ENCODE results near the gene MLH3.

The MLH3 gene

GRCh38 chr14:74983343-74983742 lies 67.9 kb downstream of the MLH3 start:
- DNase-seq (ENCODE audit: low read depth): no peak

GRCh38 chr14:74982661-74983060 lies 68.6 kb downstream of the MLH3 start:
- DNase-seq (ENCODE audit: low read depth): no peak

- DNase-seq (ENCODE audit: low read depth): no peak
Observed at GRCh38 chr14:74981833-74982232, 69.4 kb downstream of the MLH3 start.

GRCh38 chr14:74981462-74981782 lies 69.8 kb downstream of the MLH3 start:
- no peak for DNase-seq (ENCODE audit: low read depth)

GRCh38 chr14:74980731-74981461 lies 70.4 kb downstream of the MLH3 start:
- DNase-seq (ENCODE audit: low read depth): no peak

- no peak for DNase-seq (ENCODE audit: low read depth)
Observed at GRCh38 chr14:74980398-74980730, 70.9 kb downstream of the MLH3 start.

GRCh38 chr14:74979442-74980397 lies 71.5 kb downstream of the MLH3 start:
- no peak for DNase-seq (ENCODE audit: low read depth)

GRCh38 chr14:74979029-74979428 lies 72.2 kb downstream of the MLH3 start:
- DNase-seq (ENCODE audit: low read depth): no peak

GRCh38 chr14:74978416-74978947 lies 72.8 kb downstream of the MLH3 start:
- no peak for DNase-seq (ENCODE audit: low read depth)

GRCh38 chr14:74977901-74978385 lies 73.3 kb downstream of the MLH3 start:
- DNase-seq (ENCODE audit: low read depth): no peak

GRCh38 chr14:74977164-74977900 lies 73.9 kb downstream of the MLH3 start:
- no peak for DNase-seq (ENCODE audit: low read depth)

GRCh38 chr14:74976264-74977113 lies 74.8 kb downstream of the MLH3 start:
- DNase-seq (ENCODE audit: low read depth): no peak

- DNase-seq (ENCODE audit: low read depth): no peak
Observed at GRCh38 chr14:74975059-74975810, 76.0 kb downstream of the MLH3 start.

- DNase-seq (ENCODE audit: low read depth): no peak
Observed at GRCh38 chr14:74974364-74975058, 76.8 kb downstream of the MLH3 start.

GRCh38 chr14:74973905-74974363 lies 77.3 kb downstream of the MLH3 start:
- DNase-seq (ENCODE audit: low read depth): no peak

- no peak for DNase-seq (ENCODE audit: low read depth)
Observed at GRCh38 chr14:74973003-74973653, 78.1 kb downstream of the MLH3 start.

GRCh38 chr14:74968811-74969210 lies 82.5 kb downstream of the MLH3 start:
- DNase-seq (ENCODE audit: low read depth): no peak

- DNase-seq (ENCODE audit: low read depth): no peak
Observed at GRCh38 chr14:74965486-74966153, 85.6 kb downstream of the MLH3 start.
